A549 treated with DMSO at 1 μM for 4 hours (cell line): ENCODE data around the gene KLF5. TPM values are rescaled to one million over a fixed set of nuclear protein-coding genes. Genes with fewer than 3 reads are reported as not detected.

Source experiments
- total RNA-seq: library from RNA; stranded (reverse); fragments of 200-300 nt; extraction: Qiagen RNA extraction; gene quantifications from 5 replicates; pipeline ENCODE4 v1.2.3, GENCODE V29; 2022; ENCODE audit warnings: low read depth

KLF5 gene
- 31.3 to 42.5 TPM (median 36.8 TPM) in 5 replicates for total RNA-seq

DNA sequence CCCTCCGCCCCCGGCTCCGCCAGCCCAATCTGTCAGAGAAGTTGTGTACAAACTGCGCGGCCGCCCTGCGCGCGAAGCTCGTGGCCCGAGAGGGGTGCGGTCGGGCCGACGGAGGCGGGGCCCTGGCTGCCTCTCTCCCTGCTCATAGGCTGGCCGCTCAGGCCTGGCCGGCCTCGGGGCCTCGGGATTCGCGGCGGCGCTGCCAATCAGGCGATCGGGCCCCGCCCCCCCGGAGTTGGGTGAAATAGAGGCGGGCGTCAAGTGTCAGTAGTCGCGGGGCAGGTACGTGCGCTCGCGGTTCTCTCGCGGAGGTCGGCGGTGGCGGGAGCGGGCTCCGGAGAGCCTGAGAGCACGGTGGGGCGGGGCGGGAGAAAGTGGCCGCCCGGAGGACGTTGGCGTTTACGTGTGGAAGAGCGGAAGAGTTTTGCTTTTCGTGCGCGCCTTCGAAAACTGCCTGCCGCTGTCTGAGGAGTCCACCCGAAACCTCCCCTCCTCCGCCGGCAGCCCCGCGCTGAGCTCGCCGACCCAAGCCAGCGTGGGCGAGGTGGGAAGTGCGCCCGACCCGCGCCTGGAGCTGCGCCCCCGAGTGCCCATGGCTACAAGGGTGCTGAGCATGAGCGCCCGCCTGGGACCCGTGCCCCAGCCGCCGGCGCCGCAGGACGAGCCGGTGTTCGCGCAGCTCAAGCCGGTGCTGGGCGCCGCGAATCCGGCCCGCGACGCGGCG, at the start of gene KLF5:
Gene KLF5, plus strand, starts transcription at position 270 of the 724 bp plus-strand sequence. Its CDS starts 323 bp downstream, at position 593.

